ENCODE results near the gene MRGPRG.

GRCh38 chr11:3189886-3190583 is 28.6 kb downstream of the MRGPRG start:
- TF ChIP-seq PRDM15 (CRISPR knock-in tag; IDR thresholded peaks at IDR 0.05) (no peak), USF1 (CRISPR knock-in tag; IDR thresholded peaks at IDR 0.05) (no peak), CTCF (IDR thresholded peaks at IDR 0.05) (no peak), USF2 (CRISPR knock-in tag; IDR thresholded peaks at IDR 0.05) (no peak), TP53 (CRISPR knock-in tag; IDR thresholded peaks at IDR 0.05) (no peak)
